B cell (primary cell): ENCODE data around the gene SPINT3. TPM values are rescaled to one million over a fixed set of nuclear protein-coding genes. Genes with fewer than 3 reads are reported as not detected.

ENCODE experiments used
- ATAC-seq: fragments of 200-7000 bp; cut with Tn5 transposase; one replicate; pipeline ENCODE4 v1.10.0; 2021; ENCODE audit warnings: low read depth, mild to moderate bottlenecking, moderate number of reproducible peaks, moderate library complexity
- CTCF ChIA-PET: fragments of 350-600 bp; sonication (Branson Sonifier 250); formaldehyde crosslinking; loops from one replicate; lab custom pipeline; 2021; ENCODE audit warnings: antibody characterized with exemption, inconsistent platforms; lab: Charles Lee
- POLR2A ChIA-PET: fragments of 350-600 bp; sonication (Branson Sonifier 250); formaldehyde crosslinking; loops from one replicate; lab custom pipeline; 2021; ENCODE audit warnings: antibody characterized with exemption; lab: Charles Lee
- DNase-seq: peaks from one replicate; pipeline ENCODE4 v3.0.0; 2013
- H2AFZ ChIP-seq: 2 replicates; pipeline ENCODE4 v1.6.1; 2012; ENCODE audit warnings: mild to moderate bottlenecking, low read depth, low read length; ENCODE audit not compliant: insufficient read depth, poor library complexity, severe bottlenecking
- H3K27ac ChIP-seq, 2 donors: 1 replicate in 1 of 2; 2 replicates in 1 of 2; pipeline ENCODE4 v1.5.1; 2012 to 2013; ENCODE audit warnings: low read length in 2 of 2, mild to moderate bottlenecking in 2 of 2, moderate library complexity in 1 of 2
- H3K27me3 ChIP-seq, 4 experiments: fragments of 200-600 bp in 1 of 4; sonication (generic) in 1 of 4; replicated peaks in 1 of 4; 1 replicate in 2 of 4; 2 replicates in 2 of 4; pipeline versions ENCODE4 v1.6.1 to v1.7.0; 2013 to 2016; ENCODE audit warnings: low read length in 3 of 4, mild to moderate bottlenecking in 2 of 4, mixed read lengths in 1 of 4, moderate library complexity in 1 of 4; ENCODE audit not compliant: insufficient read depth in 4 of 4, control insufficient read depth in 3 of 4; ENCODE audit errors: control extremely low read depth in 1 of 4
- H3K36me3 ChIP-seq, 2 experiments: replicated peaks in 1 of 2; 1 replicate in 1 of 2; 2 replicates in 1 of 2; pipeline versions ENCODE4 v1.6.1 to v1.7.1; 2013; ENCODE audit warnings: low read length in 1 of 2; ENCODE audit not compliant: insufficient read depth in 2 of 2, control insufficient read depth in 1 of 2; ENCODE audit errors: control extremely low read depth in 1 of 2, extremely low read depth in 1 of 2
- H3K4me1 ChIP-seq, 2 donors: fragments of 200-600 bp in 1 of 2; sonication (generic) in 1 of 2; 1 replicate in 1 of 2; 2 replicates in 1 of 2; pipeline versions ENCODE4 v1.5.1 to v1.6.1; 2013 to 2017; ENCODE audit warnings: low read length in 2 of 2; ENCODE audit not compliant: control insufficient read depth in 2 of 2, insufficient read depth in 2 of 2
- H3K4me2 ChIP-seq: replicated peaks from 2 replicates; pipeline ENCODE3; 2012; ENCODE audit warnings: mild to moderate bottlenecking, low read depth, low read length; ENCODE audit not compliant: poor library complexity, severe bottlenecking
- H3K4me3 ChIP-seq, 5 experiments: fragments of 200-600 bp in 1 of 5; sonication (generic) in 1 of 5; 1 replicate in 3 of 5; 2 replicates in 2 of 5; pipeline versions ENCODE4 v1.5.1 to v1.7.0; 2011 to 2016; ENCODE audit warnings: low read length in 4 of 5, mild to moderate bottlenecking in 4 of 5, low read depth in 2 of 5, control low read depth in 1 of 5, moderate library complexity in 1 of 5; ENCODE audit not compliant: insufficient read depth in 1 of 5; ENCODE audit errors: control extremely low read depth in 1 of 5, extremely low read depth in 1 of 5
- H3K79me2 ChIP-seq: fragments of 200-600 bp; sonication (generic); one replicate; pipeline ENCODE4 v1.6.0; 2016; ENCODE audit warnings: low read length; ENCODE audit not compliant: control insufficient read depth, insufficient read depth
- H3K9ac ChIP-seq: fragments of 200-600 bp; sonication (generic); 2 replicates; pipeline ENCODE4 v1.6.1; 2017; ENCODE audit warnings: mild to moderate bottlenecking, low read length, moderate library complexity
- H3K9me3 ChIP-seq, 3 donors: one replicate each; pipeline versions ENCODE4 v1.6.1 to v1.7.1; 2013; ENCODE audit warnings: low read length in 2 of 3; ENCODE audit not compliant: control insufficient read depth in 2 of 3, insufficient read depth in 1 of 3; ENCODE audit errors: control extremely low read depth in 1 of 3
- H4K20me1 ChIP-seq: 2 replicates; pipeline ENCODE4 v1.6.0; 2012; ENCODE audit warnings: mild to moderate bottlenecking, low read length; ENCODE audit not compliant: insufficient read depth, control insufficient read depth, poor library complexity, severe bottlenecking
- H3K27ac Mint-ChIP-seq: one replicate; pipeline ENCODE4 v1.8.0; 2021; ENCODE audit warnings: mixed read lengths
- H3K27me3 Mint-ChIP-seq: one replicate; pipeline ENCODE4 v1.8.0; 2021; ENCODE audit warnings: mixed read lengths
- H3K4me1 Mint-ChIP-seq: one replicate; pipeline ENCODE4 v1.8.0; 2021; ENCODE audit warnings: mixed read lengths
- H3K4me3 Mint-ChIP-seq: one replicate; pipeline ENCODE4 v1.8.0; 2021; ENCODE audit warnings: mixed read lengths
- H3K9me3 Mint-ChIP-seq: one replicate; pipeline ENCODE4 v1.8.0; 2022; ENCODE audit warnings: mixed read lengths; ENCODE audit not compliant: insufficient read depth
- CTCF ChIP-seq: fragments of 200-600 bp; IDR thresholded peaks from one replicate; pipeline ENCODE4 v1.8.0; 2022; ENCODE audit warnings: antibody characterized with exemption, mild to moderate bottlenecking
- EZH2 ChIP-seq: IDR thresholded peaks from 2 replicates; pipeline ENCODE4 v1.6.1; 2012; ENCODE audit warnings: borderline replicate concordance, low read depth, mild to moderate bottlenecking, moderate library complexity, low read length; ENCODE audit not compliant: insufficient read depth, poor library complexity, severe bottlenecking
- WGBS: methylation state at CpG from one replicate; pipeline ENCODE4 v1.1.5; 2013; ENCODE audit warnings: missing lambda C conversion rate; ENCODE audit not compliant: insufficient coverage; 5-methylcytosine and 5-hydroxymethylcytosine counted together
- intact Hi-C: fragments of 100-400 bp; cut with micrococcal nuclease; formaldehyde crosslinking; loops from one replicate; pipeline ENCODE4 v1.10.0; 2022
- polyA plus RNA-seq: library from polyadenylated mRNA; depleted of rRNA; stranded (reverse); fragments of >200 nt; gene quantifications from 2 replicates; pipeline ENCODE4 v1.2.3, GENCODE V29; 2012
- total RNA-seq, 2 donors: library from RNA; stranded (reverse); fragments of 120-200 nt in 1 of 2; gene quantifications; 1 replicate in 1 of 2; 2 replicates in 1 of 2; pipeline versions ENCODE4 v1.2.3 to v1.2.4, GENCODE V29; 2013 to 2022

Gene SPINT3
- total and polyA plus RNA-seq, 2 donors (not counting 1 experiment from before 2014, with no cell fraction given) = not detected

- Histone ChIP-seq H3K4me1 (no peaks in the 10 kb centered on the region), H3K36me3 (no peaks in the 10 kb centered on the region), H3K27me3 (peaks cover 0 to 9% (median 5%) of the 10 kb centered on the region in 4 experiments), H3K4me2 (no peak overlapping the region), H2AFZ (no peak overlapping the region), H3K27ac (no peak overlapping the region), H3K4me3 (no peak overlapping the region), H4K20me1 (no peaks in the 10 kb centered on the region), H3K9me3 (no peaks in the 10 kb centered on the region), H3K9ac (no peak overlapping the region), H3K79me2 (no peaks in the 10 kb centered on the region)
- no peak for ATAC-seq
- CTCF ChIA-PET = no interaction called here
- no peak overlapping the region for H3K27ac Mint-ChIP-seq
- 100% methylated on average over 1 of the region's 3 CpGs for WGBS
- TF ChIP-seq CTCF = no peak
- TF ChIP-seq EZH2 = no peak
- H3K27me3 Mint-ChIP-seq = peaks cover 44% of the 10 kb centered on the region
- intact Hi-C loops = no loop called here
- POLR2A ChIA-PET = no interaction called here
- no peak for DNase-seq
- H3K9me3 Mint-ChIP-seq = no peaks in the 10 kb centered on the region
- H3K4me3 Mint-ChIP-seq = no peak overlapping the region
- H3K4me1 Mint-ChIP-seq = no peaks in the 10 kb centered on the region
Measured at GRCh38 chr20:45497971-45498494, 17.4 kb downstream of the SPINT3 start.

DNA sequence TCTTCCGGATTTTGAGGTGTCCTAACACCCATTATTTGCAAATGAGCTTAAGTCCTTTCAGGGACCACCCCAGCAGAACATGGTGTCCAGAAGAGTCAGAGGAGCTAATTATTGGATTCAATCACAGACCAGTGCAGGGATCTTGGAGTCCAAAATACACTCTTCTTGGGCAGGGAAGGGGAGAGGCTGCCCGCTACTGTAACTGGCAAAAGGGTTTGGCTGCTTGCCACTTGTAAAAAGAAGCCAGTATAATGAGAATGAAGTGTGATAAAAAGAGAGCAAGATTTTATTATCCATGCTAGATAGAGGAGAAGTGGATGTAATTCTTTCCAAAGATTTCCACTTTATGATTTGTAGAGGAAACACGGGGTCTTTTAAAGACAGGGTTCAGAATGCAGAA lies 19.3 kb downstream of the SPINT3 start:
- 100% methylated on average over 1 of the region's 3 CpGs for WGBS
- Histone ChIP-seq H3K4me2 (no peak overlapping the region), H3K4me3 (no peak overlapping the region), H3K36me3 (no peaks in the 10 kb centered on the region), H3K4me1 (no peaks in the 10 kb centered on the region), H3K9ac (no peak overlapping the region), H2AFZ (no peak overlapping the region), H3K9me3 (no peaks in the 10 kb centered on the region), H3K79me2 (no peaks in the 10 kb centered on the region), H3K27me3 (peaks cover 0 to 9% (median 4%) of the 10 kb centered on the region in 4 experiments), H3K27ac (no peak overlapping the region), H4K20me1 (no peaks in the 10 kb centered on the region)
- intact Hi-C loops = no loop called here
- Mint-ChIP-seq H3K27me3 (peaks cover 42% of the 10 kb centered on the region), H3K9me3 (no peaks in the 10 kb centered on the region), H3K4me3 (no peak overlapping the region), H3K27ac (no peak overlapping the region), H3K4me1 (no peaks in the 10 kb centered on the region)
- POLR2A ChIA-PET = no interaction called here
- ATAC-seq (no peak), DNase-seq (no peak)
- CTCF ChIA-PET = no interaction called here
- no peak for TF ChIP-seq EZH2
- TF ChIP-seq CTCF = no peak
